GM23338 (cell line): ENCODE data around the gene LRRC27.

Experiments used
- EZH2phosphoT487 ChIP-seq: fragments of 200-600 bp; sonication (generic); IDR thresholded peaks from one replicate; pipeline ENCODE4 v1.8.1; 2018; ENCODE audit warnings: antibody characterized with exemption; ENCODE audit not compliant: unreplicated experiment
- TF ChIP-seq, protein P1 (sequence below), 2 experiments: fragments of 200-600 bp in 1 of 2; sonication (generic) in 1 of 2; conservative IDR thresholded peaks; 2 replicates each; pipeline versions ENCODE4 v1.5.1 to v1.6.1; 2016 to 2017; ENCODE audit warnings: antibody characterized with exemption in 2 of 2, low read depth in 2 of 2, mild to moderate bottlenecking in 2 of 2, moderate library complexity in 1 of 2

DNA sequence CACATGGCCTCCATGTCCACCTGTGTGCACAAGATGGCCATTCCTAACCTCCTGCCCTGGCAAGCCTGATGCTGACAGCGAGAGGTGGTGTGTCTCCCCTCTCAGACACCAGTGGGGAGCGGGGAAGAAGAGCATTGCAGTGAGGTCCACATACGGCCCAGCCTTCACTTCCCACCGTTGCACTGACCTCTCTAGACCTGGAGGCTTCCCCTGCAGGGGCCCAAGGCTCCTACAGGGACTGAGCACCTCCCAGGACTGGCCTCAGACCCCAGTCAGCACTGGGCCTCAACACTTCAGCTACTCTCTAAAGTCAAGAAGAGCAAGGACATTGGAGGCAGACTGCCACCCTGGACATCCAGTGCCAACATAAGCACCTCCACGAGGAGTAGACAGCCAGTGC lies 40.2 kb upstream of the LRRC27 start:
- TF ChIP-seq, protein P1, sequence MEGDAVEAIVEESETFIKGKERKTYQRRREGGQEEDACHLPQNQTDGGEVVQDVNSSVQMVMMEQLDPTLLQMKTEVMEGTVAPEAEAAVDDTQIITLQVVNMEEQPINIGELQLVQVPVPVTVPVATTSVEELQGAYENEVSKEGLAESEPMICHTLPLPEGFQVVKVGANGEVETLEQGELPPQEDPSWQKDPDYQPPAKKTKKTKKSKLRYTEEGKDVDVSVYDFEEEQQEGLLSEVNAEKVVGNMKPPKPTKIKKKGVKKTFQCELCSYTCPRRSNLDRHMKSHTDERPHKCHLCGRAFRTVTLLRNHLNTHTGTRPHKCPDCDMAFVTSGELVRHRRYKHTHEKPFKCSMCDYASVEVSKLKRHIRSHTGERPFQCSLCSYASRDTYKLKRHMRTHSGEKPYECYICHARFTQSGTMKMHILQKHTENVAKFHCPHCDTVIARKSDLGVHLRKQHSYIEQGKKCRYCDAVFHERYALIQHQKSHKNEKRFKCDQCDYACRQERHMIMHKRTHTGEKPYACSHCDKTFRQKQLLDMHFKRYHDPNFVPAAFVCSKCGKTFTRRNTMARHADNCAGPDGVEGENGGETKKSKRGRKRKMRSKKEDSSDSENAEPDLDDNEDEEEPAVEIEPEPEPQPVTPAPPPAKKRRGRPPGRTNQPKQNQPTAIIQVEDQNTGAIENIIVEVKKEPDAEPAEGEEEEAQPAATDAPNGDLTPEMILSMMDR (conservative IDR thresholded peaks at IDR 0.05; ENCODE audit: low read depth in 2 of 2): no peak
- no peak for TF ChIP-seq EZH2phosphoT487
